GM12878 (cell line): ENCODE measurements around the gene TRMT10C. TPM values are rescaled to one million over a fixed set of nuclear protein-coding genes. Genes with fewer than 3 reads are reported as not detected.

ENCODE experiments used
- ATAC-seq: fragments of 200-7000 bp; cut with Tn5 transposase; 3 replicates; pipeline ENCODE4 v1.9.1; 2020; ENCODE audit warnings: mild to moderate bottlenecking, moderate library complexity
- Bru-seq: library from RNA; stranded (reverse); fragments of 400-500 nt; gene quantifications from one replicate; lab custom pipeline; 2021; lab: Mats Ljungman, UMichigan
- BruChase-seq, 2 experiments: library from RNA; stranded (reverse); fragments of 400-500 nt; gene quantifications; one replicate each; lab custom pipeline; 2021; lab: Mats Ljungman, UMichigan
- BruUV-seq: library from RNA; stranded (reverse); fragments of 400-500 nt; replicated peaks from 2 replicates; lab custom pipeline; 2021; lab: Mats Ljungman, UMichigan
- CTCF ChIA-PET: fragments of 300-600 bp; sonication (Branson Sonifier 250); formaldehyde crosslinking; extraction: SDS; loops from one replicate; lab custom pipeline; 2021; ENCODE audit warnings: inconsistent platforms; lab: Yijun Ruan, JAX
- POLR2A ChIA-PET: fragments of 350-600 bp; formaldehyde crosslinking; extraction: SDS; loops from one replicate; lab custom pipeline; 2021; ENCODE audit warnings: inconsistent platforms; lab: Charles Lee
- RAD21 ChIA-PET: fragments of 300-600 bp; sonication (Branson Sonifier 250); formaldehyde crosslinking; loops from one replicate; lab custom pipeline; 2023; ENCODE audit warnings: antibody characterized with exemption; ENCODE audit not compliant: unreplicated experiment; lab: Charles Lee
- SMC1A ChIA-PET: fragments of 300-600 bp; sonication (Branson Sonifier 250); formaldehyde crosslinking; loops from one replicate; lab custom pipeline; 2023; ENCODE audit not compliant: unreplicated experiment, uncharacterized antibody; lab: Charles Lee
- DNase-seq: peaks from one replicate; pipeline ENCODE4 v3.0.0-alpha.2; 2011; ENCODE audit warnings: low read depth, low spot score
- FAIRE-seq: peaks from 3 replicates; lab custom pipeline; 2011; peaks lifted over from hg19 to GRCh38; lab: Jason Lieb, UNC
- H2AFZ ChIP-seq: 2 replicates; pipeline ENCODE4 v1.6.0; 2011; ENCODE audit warnings: low read depth, low read length, control low read depth; ENCODE audit not compliant: control insufficient read depth
- H3K27ac ChIP-seq: 2 replicates; pipeline ENCODE4 v1.5.1; 2011; ENCODE audit warnings: control low read depth; ENCODE audit not compliant: control insufficient read depth, insufficient read depth
- H3K27me3 ChIP-seq, 2 experiments: replicated peaks in 1 of 2; 2 replicates each; pipeline versions ENCODE4 v1.6.0 to v1.6.1; 2011; ENCODE audit warnings: low read length in 1 of 2; ENCODE audit not compliant: control insufficient read depth in 2 of 2, insufficient read depth in 2 of 2
- H3K36me3 ChIP-seq, 2 experiments: 2 replicates each; pipeline ENCODE4 v1.5.1; 2011; ENCODE audit warnings: low read length in 1 of 2; ENCODE audit not compliant: control insufficient read depth in 2 of 2, insufficient read depth in 2 of 2
- H3K4me1 ChIP-seq: 2 replicates; pipeline ENCODE4 v1.6.1; 2011; ENCODE audit warnings: mild to moderate bottlenecking, low read length, moderate library complexity, mixed read lengths; ENCODE audit not compliant: control insufficient read depth, insufficient read depth
- H3K4me2 ChIP-seq: 2 replicates; pipeline ENCODE4 v1.6.0; 2011; ENCODE audit warnings: control low read depth; ENCODE audit not compliant: control insufficient read depth, insufficient read depth
- H3K4me3 ChIP-seq: fragments of 200-600 bp; sonication (generic); 2 replicates; pipeline ENCODE4 v1.5.1; 2016
- H3K79me2 ChIP-seq: 2 replicates; pipeline ENCODE4 v1.6.0; 2011; ENCODE audit warnings: low read length; ENCODE audit not compliant: control insufficient read depth, insufficient read depth
- H3K9ac ChIP-seq: 2 replicates; pipeline ENCODE4 v1.8.0; 2011; ENCODE audit warnings: low read length, control low read depth, mixed read lengths; ENCODE audit not compliant: control insufficient read depth, insufficient read depth
- H3K9me3 ChIP-seq: replicated peaks from 3 replicates; pipeline ENCODE4 v1.5.1; 2011; ENCODE audit warnings: mild to moderate bottlenecking, low read length; ENCODE audit not compliant: control insufficient read depth, insufficient read depth
- H4K20me1 ChIP-seq: 2 replicates; pipeline ENCODE4 v1.6.0; 2011; ENCODE audit not compliant: control insufficient read depth, insufficient read depth
- ATF7 ChIP-seq: fragments of 450-650 bp; IDR thresholded peaks from 2 replicates; pipeline ENCODE4 v1.6.1; 2016; ENCODE audit warnings: low read depth, mild to moderate bottlenecking
- E4F1 ChIP-seq: fragments of 450-650 bp; IDR thresholded peaks from 2 replicates; pipeline ENCODE4 v1.6.1; 2018; ENCODE audit warnings: borderline replicate concordance, mild to moderate bottlenecking; ENCODE audit not compliant: partially characterized antibody
- FOXK2 ChIP-seq: fragments of 450-650 bp; IDR thresholded peaks from 2 replicates; pipeline ENCODE4 v1.6.1; 2017; ENCODE audit warnings: mild to moderate bottlenecking, moderate library complexity
- NFXL1 ChIP-seq: fragments of 450-650 bp; IDR thresholded peaks from 2 replicates; pipeline ENCODE4 v1.6.1; 2017; ENCODE audit warnings: antibody characterized with exemption, mild to moderate bottlenecking, borderline replicate concordance
- NR2C2 ChIP-seq: IDR thresholded peaks from 2 replicates; pipeline ENCODE4 v1.6.1; 2011; ENCODE audit warnings: borderline replicate concordance, low read depth; ENCODE audit not compliant: control insufficient read depth, insufficient read length
- PML ChIP-seq: IDR thresholded peaks from 2 replicates; pipeline ENCODE4 v1.6.1; 2012; ENCODE audit warnings: low read length, inconsistent platforms
- POLR2AphosphoS2 ChIP-seq: IDR thresholded peaks from 2 replicates; pipeline ENCODE4 v1.6.1; 2011; ENCODE audit warnings: low read depth, mild to moderate bottlenecking, low read length, improper control_type of control experiment, moderate library complexity
- RBBP5 ChIP-seq: fragments of 200-600 bp; sonication (generic); conservative IDR thresholded peaks from 2 replicates; pipeline ENCODE4 v1.6.1; 2016
- RCOR1 ChIP-seq: conservative IDR thresholded peaks from 2 replicates; pipeline ENCODE4 v1.6.1; 2012; ENCODE audit warnings: low read depth, low read length, improper control_type of control experiment
- SMC3 ChIP-seq: IDR thresholded peaks from 2 replicates; pipeline ENCODE4 v1.6.1; 2011; ENCODE audit warnings: low read length, improper control_type of control experiment, borderline replicate concordance
- SREBF1 ChIP-seq: IDR thresholded peaks from 2 replicates; pipeline ENCODE4 v1.6.1; 2012; ENCODE audit warnings: mild to moderate bottlenecking, low read length
- SUPT20H ChIP-seq: IDR thresholded peaks from 2 replicates; pipeline ENCODE4 v1.6.1; 2011; ENCODE audit warnings: low read depth, mild to moderate bottlenecking, low read length, moderate library complexity, borderline replicate concordance; ENCODE audit not compliant: control insufficient read depth
- USF1 ChIP-seq: IDR thresholded peaks from 2 replicates; pipeline ENCODE4 v1.6.1; 2011; ENCODE audit warnings: borderline replicate concordance, low read depth, mild to moderate bottlenecking, moderate library complexity, mixed read lengths, low read length; ENCODE audit not compliant: insufficient read depth; ENCODE audit errors: extremely low read length
- ZSCAN29 ChIP-seq: fragments of 450-650 bp; IDR thresholded peaks from 2 replicates; pipeline ENCODE4 v1.6.1; 2017; ENCODE audit warnings: mild to moderate bottlenecking, moderate library complexity
- WGBS: methylation state at CpG from one replicate; pipeline ENCODE4 v1.1.6; 2016; ENCODE audit warnings: low lambda C conversion rate; ENCODE audit not compliant: insufficient replicate concordance, insufficient coverage; ENCODE audit errors: missing lambda C conversion rate; 5-methylcytosine and 5-hydroxymethylcytosine counted together
- in situ Hi-C: fragments of 300-500 bp; cut with MboI; formaldehyde crosslinking; loops from 9 replicates; pipeline ENCODE4 v1.14.3; 2018; ENCODE audit warnings: mixed read lengths
- intact Hi-C: fragments of 100-400 bp; cut with micrococcal nuclease; formaldehyde crosslinking; loops from one replicate; pipeline ENCODE4 v1.14.2; 2022; ENCODE audit not compliant: unreplicated experiment
- long read RNA-seq, 2 experiments: library from polyadenylated mRNA; unstranded; transcript quantifications; one replicate each; pipeline ENCODE4 v2.0.0, GENCODE V29; 2019 to 2020
- polyA minus RNA-seq, 3 experiments: library from RNA; depleted of rRNA, polyadenylated mRNA; stranded (reverse); fragments of >200 nt; gene quantifications; 2 replicates each; pipeline ENCODE4 v1.2.3, GENCODE V29; 2011
- polyA plus RNA-seq, 11 experiments: library from polyadenylated mRNA; depleted of rRNA in 4 of 11; unstranded in 6 of 11; stranded (reverse) in 5 of 11; fragments of >200 nt; fragmentation: Nextera tagmentation in 4 of 11; fragmentation: Illumina TruSeq in 1 of 11; extraction: Ambion mirVana in 4 of 11; extraction: Trizol in 1 of 11; gene quantifications; 1 replicate in 1 of 11; 2 replicates in 10 of 11; pipeline versions ENCODE4 v1.2.1 to v1.2.3, GENCODE V29; 2011 to 2016; ENCODE audit warnings: inconsistent platforms in 2 of 11, missing spikeins in 2 of 11, low read depth in 1 of 11
- total RNA-seq, 4 experiments: library from RNA; depleted of rRNA in 3 of 4; stranded (reverse); fragments of >200 nt in 3 of 4; fragmentation: Illumina TruSeq in 1 of 4; extraction: Trizol in 1 of 4; gene quantifications; 2 replicates each; pipeline versions ENCODE4 v1.2.1 to v1.2.3, GENCODE V29; 2013 to 2021

The TRMT10C gene
- total RNA-seq (2013; cell fraction: nucleolus; rRNA removed): 20.0 and 23.4 TPM in 2 replicates
- total RNA-seq (2014; rRNA removed) (37.6 and 44.5 TPM in 2 replicates), total RNA-seq (2014; rRNA removed; fragmentation: Illumina TruSeq; extraction: Trizol) (43.2 and 47.7 TPM in 2 replicates), total RNA-seq (2021) (32.3 and 34.7 TPM in 2 replicates), polyA plus RNA-seq (2011; rRNA removed) (33.3 and 51.2 TPM in 2 replicates), polyA plus RNA-seq (2014; fragmentation: Illumina TruSeq; extraction: Trizol) (46.6 and 61.1 TPM in 2 replicates), polyA plus RNA-seq (2014; fragmentation: Nextera tagmentation; extraction: Ambion mirVana) (10 to 100 TPM; 76.9 to 82.1 TPM), polyA plus RNA-seq (2014; rRNA removed) (24.5 and 33.0 TPM in 2 replicates), polyA plus RNA-seq (2016; fragmentation: Nextera tagmentation; extraction: Ambion mirVana) (10 to 100 TPM; 61.7 to 62.1 TPM), polyA minus RNA-seq (2011; rRNA and poly(A)+ RNA removed) (12.2 and 14.6 TPM in 2 replicates), Bru-seq, nascent RNA (percentile 95 among the genes with signal in this experiment), BruChase-seq, experiment 1, labeled RNA remaining after a 6-hour chase (percentile 73 among the genes with signal in this experiment), BruChase-seq, experiment 2, labeled RNA remaining after a 2-hour chase (percentile 94 among the genes with signal in this experiment)
- 14.8 TPM for polyA plus RNA-seq (2011; ENCODE audit: low read depth)
- polyA plus RNA-seq (2011; cell fraction: cytosol; rRNA removed): 16.0 and 23.9 TPM in 2 replicates
- polyA plus RNA-seq (2011; cell fraction: nucleus; rRNA removed): 12.9 and 14.3 TPM in 2 replicates
- polyA plus RNA-seq (2012): 22.8 and 23.1 TPM in 2 replicates
- polyA minus RNA-seq (2011; cell fraction: cytosol; rRNA and poly(A)+ RNA removed): 6.5 and 10.5 TPM in 2 replicates
- 6.8 and 9.1 TPM in 2 replicates for polyA minus RNA-seq (2011; cell fraction: nucleus; rRNA and poly(A)+ RNA removed)
- long read RNA-seq, experiment 1, transcript TRMT10C-201 (2 exons, 1,819 nt): major isoform, 46 of 48 reads
- long read RNA-seq, experiment 1, partial matches to known transcripts: 0 of 48 reads
- long read RNA-seq, experiment 1, other reads (novel, unspliced or antisense): 1 of 48 reads
- long read RNA-seq, experiment 2, transcript TRMT10C-201 (2 exons, 1,819 nt): major isoform, 169 of 171 reads
- long read RNA-seq, experiment 2, partial matches to known transcripts: 0 of 171 reads
- long read RNA-seq, experiment 2, other reads (novel, unspliced or antisense): 2 of 171 reads

GRCh38 chr3:101561630-101562328, at the start of gene TRMT10C:
Gene TRMT10C, plus strand, starts transcription at chr3:101561868. Its CDS starts 2,914 bp downstream, at chr3:101564782.
- H4K20me1 ChIP-seq: no peaks in the 10 kb centered on the region
- H2AFZ ChIP-seq: peak within 1 kb of the TSS; percentile 80
- FAIRE-seq (peak; percentile 93), ATAC-seq (peak; percentile 98), DNase-seq (peak; percentile 74)
- CTCF ChIA-PET: interaction anchor here (1.0 to 1.4 kb wide), 3 partner anchors 12 to 43 kb away, joined by 3 to 8 read pairs (median 5); partner anchors contain the start of gene PCNP
- peaks cover 0 to 14% of the 10 kb centered on the region in 2 experiments for H3K36me3 ChIP-seq
- SMC1A ChIA-PET: interaction anchor here (0.8 to 1.1 kb wide), 4 partner anchors 10 to 48 kb away, joined by 3 read pairs; partner anchors contain the start of genes PCNP and SENP7
- POLR2A ChIA-PET: interaction anchor here (0.5 to 1.9 kb wide), 5 partner anchors 12 to 114 kb away, joined by 3 to 13 read pairs (median 4); partner anchors contain the start of genes PCNP and SENP7
- WGBS: 1% methylated on average over 35 of the region's 35 CpGs
- no peaks in the 10 kb centered on the region for H3K9me3 ChIP-seq
- in situ Hi-C loops (no loop called here), intact Hi-C loops (loop anchor here (2.0 to 10.0 kb wide), 2 partner anchors 13 to 177 kb away; partner anchors contain the start of gene PCNP)
- TSS peak; percentile 76 for BruUV-seq
- peak within 1 kb of the TSS; percentile 92 for H3K9ac ChIP-seq
- H3K4me3 ChIP-seq: peak within 1 kb of the TSS; percentile 89
- no peaks in the 10 kb centered on the region for H3K27me3 ChIP-seq
- peaks cover 28% of the 10 kb centered on the region for H3K79me2 ChIP-seq
- RAD21 ChIA-PET: interaction anchor here (2.3 kb wide), 1 partner anchor 12 kb away, joined by 11 read pairs; the partner anchor contains the start of gene PCNP
- H3K27ac ChIP-seq: peak within 1 kb of the TSS; percentile 80
- peak within 1 kb of the TSS; percentile 90 for H3K4me2 ChIP-seq
- peaks cover 3% of the 10 kb centered on the region for H3K4me1 ChIP-seq
- TF ChIP-seq SUPT20H (no peak), NFXL1 (no peak), FOXK2 (no peak; the same call in 1 of the 2 replicates), NR2C2 (no peak), RBBP5 (no peak), SREBF1 (no peak), USF1 (no peak), PML (peak; percentile 92), POLR2AphosphoS2 (peak; percentile 86; the same call in 1 of the 2 replicates), RCOR1 (no peak), SMC3 (no peak), E4F1 (no peak), ZSCAN29 (0 out of 2 replicates have a peak, but pooled peaks have one; percentile 43), ATF7 (peak; percentile 56; the same call in 1 of the 2 replicates)
